GM19397 (cell line): Measurements from ENCODE around the gene DHX34.

ENCODE experiments used
- ATAC-seq: cut with Tn5 transposase; IDR thresholded peaks from one replicate; pipeline ENCODE4 v1.9.1; 2021; ENCODE audit warnings: mild to moderate bottlenecking, moderate library complexity; ENCODE audit not compliant: unreplicated experiment

DHX34 gene

DNA sequence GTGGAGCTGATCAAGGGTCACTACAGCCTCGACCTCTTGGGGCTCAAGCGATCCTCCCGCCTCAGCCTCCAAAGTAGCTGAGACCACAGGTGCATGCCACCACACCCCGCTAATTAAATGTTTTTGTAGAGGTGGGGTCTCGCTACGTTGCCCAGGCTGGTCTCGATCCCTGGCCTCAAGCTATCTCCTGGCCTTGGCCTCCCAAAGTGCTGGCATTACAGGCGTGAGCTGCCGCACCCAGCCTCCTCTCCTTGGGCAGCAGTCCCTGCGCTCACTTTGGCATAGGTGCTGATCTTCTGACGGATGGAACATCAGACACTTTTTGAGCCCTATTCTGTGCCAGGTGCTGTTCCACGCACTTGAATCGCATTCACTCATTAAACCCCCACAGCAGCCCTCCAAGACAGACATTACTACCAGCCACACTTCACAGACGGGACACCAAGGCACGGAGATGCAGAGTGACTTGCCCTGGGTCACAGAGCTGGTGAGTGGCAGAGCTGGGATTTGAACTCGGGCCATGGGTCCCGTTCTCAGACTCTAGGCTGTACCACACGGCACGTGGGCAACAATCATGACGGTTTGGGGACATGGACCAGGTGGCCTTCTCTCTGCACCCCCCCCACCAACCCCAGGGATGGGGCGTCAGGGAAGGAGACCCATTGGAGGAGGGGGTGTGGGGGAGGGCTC lies 67.0 kb downstream of the DHX34 start:
- ATAC-seq = no peak

DNA sequence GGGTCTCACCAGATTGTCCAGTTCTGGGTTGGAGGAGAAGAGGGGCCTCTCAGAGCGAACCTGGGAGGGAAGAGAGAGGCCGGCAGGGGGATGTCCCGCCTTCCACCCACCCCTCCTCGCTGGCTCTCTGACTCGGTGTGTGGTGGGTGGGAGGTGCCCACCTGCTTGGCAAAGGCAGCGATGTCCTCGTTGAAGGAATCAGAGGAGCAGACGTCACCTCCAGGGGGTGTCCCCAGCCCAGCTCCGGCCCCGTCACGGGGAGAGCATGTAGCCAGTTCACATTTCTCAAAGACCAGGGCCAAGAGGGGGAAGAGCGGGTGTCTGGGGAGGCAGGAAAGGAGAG lies 67.5 kb downstream of the DHX34 start:
- ATAC-seq = no peak

DNA sequence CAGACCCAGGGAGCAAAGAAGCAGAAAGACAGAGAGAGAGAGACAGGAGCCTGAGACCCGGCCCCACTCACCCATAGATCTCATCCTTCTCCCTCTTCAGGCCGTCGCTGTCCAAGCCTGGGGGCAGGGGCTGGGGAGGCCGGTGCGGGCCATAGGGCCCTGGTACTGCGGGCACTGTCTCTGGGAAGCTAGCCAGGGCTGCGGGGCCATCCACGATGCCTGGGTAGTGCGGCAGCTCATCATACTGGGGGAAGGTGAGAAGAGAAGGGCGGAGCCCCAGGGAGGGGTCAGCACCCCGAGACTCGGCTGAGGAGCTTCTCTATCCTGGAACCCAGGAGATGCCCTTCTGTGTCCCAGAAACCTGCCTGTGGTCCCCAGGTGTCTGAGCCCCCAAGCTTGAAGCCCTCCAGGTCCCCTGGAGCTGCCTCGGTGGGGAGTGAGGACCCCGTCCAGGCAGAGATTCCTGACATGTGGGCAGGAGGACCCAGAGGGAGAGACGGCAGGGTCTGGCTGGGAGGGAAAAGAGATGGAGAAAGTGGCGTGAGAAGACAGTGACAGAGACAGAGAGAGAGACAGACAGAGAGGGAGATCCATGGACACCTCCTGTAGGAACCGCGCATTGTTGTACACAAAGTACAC lies 68.1 kb downstream of the DHX34 start:
- ATAC-seq = no peak

DNA sequence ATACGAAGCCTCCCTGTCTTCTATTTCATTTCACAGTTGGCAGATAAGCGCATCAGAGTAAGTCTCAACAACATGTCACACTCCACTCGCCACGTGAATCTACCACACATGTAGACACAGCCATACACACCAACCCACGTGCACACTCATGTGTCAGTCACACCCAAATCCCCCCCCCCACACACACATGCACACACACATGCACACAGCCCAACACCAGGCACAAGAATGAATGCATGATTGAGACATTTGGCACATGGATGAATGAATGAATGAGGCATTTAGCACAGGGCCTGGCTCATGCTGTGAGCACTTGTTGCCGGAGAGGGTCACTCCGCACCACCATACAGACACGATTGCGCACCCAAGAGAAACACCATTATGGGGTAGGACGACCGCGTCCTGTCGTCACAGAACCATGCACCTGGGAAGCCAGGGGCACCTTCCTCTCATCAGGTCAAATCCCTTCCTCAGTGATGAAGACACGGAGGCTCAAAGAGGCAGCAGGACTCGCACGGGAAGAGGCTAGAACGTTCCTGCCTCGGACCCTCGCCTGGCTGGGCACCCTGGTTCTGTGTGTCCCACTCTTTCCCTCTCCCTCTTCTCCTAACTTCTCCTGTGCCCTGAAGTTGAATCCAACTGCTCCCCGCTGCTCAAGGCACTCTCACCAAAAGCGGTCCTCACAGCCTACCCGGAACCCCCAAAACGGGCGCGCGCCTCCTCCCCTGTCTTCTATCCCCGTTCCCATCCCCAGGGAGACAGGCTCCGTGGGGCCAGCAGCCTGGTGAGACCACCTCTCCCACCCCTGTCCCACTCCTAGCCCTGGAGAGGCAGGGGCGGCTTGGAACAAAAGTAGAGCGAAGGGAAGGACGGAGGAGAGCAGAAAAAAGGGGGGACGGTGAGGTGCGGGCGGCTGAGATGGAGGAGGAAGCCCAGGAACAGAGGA lies 68.9 kb downstream of the DHX34 start:
- no peak for ATAC-seq

DNA sequence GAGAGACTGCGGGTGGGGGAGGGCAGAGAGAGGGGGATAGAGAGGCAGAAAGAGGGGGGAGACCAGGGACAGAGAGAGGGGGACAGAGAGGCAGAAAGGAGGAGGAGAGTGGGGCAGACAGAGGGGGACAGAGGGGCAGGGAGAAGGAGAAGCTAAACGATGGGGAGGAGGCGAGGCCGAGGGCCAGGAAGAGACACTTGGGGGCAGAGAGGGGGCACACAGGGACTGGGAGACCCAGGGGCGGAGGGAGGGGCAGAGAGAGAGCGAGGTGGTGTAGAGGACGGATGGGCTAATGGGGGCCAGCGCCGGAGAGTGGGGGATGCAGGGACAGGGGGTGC lies 69.5 kb downstream of the DHX34 start:
- ATAC-seq = no peak

DNA sequence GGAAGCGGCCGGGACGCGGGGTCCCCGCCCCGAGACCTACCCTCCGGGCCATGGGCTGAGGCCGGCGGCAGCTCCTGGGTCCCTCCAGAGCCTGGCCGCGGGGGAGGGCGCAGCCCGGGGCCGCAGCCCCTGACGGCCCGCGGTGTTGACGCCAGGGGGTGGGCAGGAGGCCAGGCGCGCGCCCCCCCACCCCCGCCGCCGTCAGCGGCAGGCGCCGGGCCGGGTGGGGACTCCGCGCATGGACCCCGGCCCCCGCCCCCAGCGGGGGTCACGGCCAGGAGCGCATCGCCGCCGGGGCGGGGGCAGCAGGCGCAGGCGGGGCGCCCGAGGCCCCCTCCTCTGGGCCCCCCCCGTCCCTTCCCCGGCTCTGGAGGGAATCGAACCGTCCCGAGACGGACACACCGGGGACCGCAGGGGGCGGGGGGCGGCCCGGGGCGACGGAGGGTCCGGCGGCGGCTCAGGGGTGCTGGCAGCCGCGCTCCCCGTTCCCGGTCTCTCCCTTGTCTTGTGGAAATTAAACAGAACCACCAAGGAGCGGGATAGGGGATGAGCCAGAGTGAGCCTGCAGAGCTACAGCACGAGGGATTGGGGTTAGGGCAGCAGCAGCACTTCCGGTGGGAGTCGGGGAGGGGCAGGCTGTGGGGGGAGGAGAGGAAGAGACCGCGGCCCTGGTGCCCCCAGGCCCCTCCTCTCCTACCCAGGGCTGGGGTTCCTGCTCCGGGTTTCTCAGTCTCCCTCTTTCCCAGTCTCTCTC lies 70.1 kb downstream of the DHX34 start, which contains the start of gene MEIS3:
Gene MEIS3, minus strand, starts transcription at position 498 of the 754 bp plus-strand sequence. Its CDS starts 446 bp downstream, at position 52.
- no peak for ATAC-seq

DNA sequence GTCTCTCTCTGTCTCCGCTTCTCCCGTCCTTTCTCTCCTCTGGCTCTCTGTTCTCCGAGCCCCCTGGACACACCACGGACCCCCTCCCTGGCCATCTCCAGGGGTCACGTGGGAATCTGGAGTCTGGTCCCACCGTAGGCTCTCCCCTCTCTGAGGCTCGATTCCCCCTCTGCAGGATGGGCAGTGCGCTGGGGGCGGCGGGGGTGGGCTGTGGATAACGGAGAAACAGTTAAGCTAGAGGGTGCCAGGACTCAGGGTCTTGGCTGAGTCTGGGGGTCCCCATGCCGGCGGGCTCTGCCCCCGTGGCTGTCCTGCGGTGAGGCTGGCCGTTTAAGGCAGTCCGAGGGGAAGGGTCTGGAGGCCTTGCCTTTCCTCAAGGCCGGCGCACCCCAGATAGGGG lies 70.7 kb downstream of the DHX34 start:
- no peak for ATAC-seq

DNA sequence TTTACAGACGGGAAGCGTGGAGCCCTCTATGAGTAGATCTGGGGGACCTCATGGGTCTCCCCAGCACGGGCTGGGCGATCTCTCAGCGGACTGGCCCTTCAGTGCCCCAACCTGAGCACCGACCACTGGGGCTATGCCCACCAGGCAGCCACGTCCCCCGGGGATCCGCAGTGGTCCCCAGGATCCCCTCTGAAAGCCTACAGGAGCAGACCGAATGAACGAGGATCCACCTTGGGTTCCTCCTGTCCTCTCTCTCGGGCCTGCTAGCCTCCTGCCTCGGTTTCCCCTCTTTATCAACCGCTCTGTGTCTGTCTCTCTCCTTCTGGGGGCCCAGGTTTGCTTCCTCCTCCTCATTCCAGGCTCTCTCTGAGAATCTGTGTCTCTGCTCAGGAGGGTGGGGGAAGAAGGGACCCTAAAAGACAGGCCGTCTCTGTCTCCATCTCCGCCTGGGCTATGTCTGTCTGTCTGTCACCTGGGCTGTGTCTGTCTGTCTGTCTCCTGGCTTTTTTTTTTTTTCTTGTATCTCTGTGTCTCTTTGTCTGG lies 72.2 kb downstream of the DHX34 start:
- ATAC-seq = no peak

DNA sequence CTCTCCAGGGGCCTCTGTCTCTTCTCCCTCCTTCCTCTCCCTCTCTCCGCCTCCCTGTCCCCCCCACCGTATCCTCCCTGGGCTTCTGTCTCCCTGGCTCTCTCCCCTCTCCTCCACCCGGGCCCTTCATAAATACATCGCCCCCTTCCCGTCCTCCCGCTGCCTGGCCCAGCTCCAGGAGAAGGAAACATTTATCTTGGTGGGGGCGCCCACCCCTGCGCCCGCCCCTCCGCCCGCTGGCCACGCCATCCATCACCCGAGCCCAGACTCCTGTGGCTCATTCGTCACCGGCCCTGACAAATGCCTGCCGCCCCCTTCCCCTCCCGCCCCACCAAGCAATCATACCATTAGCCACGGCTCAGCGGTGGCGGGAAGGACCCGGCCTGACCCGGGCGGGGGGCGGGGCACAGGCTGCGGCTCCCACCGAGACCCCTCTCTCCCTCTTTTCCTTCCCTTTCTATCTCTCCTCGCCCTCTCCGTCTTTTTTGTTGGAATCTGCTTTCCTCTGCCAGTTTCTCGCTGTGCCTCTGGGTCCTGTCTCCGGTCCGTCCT lies 72.8 kb downstream of the DHX34 start:
- ATAC-seq = no peak

DNA sequence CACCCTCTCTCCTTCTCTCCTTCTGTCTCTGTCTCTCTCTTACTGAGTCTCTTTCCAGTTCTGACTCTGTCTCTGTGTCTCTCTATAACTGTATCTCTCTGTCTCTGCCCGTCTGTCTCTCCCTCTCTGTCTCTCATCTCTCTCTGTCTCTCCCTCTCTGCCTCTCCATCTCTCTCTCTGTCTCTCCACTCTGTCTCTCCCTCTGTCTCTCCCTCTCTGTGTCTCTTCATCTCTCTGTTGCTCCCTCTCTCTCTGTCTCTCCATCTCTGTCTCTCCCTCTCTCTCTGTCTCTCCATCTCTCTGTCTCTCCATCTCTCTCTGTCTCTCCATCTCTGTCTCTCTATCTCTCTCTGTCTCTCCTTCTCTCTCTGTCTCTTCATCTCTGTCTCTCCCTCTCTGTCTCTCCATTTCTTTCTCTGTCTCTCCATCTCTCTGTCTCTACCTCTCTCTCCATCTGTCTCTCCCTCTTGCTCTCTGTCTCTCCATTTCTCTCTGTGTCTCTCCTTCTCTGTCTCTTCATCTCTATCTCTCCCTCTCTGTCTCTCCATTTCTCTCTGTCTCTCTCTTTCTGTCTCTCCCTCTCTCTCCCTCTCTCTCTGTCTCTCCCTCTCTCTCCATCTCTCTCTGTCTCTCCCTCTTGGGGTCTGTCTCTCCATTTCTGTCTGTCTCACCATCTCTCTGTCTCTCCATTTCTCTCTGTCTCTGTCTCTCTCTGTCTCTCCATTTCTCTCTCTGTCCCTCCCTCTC lies 73.5 kb downstream of the DHX34 start:
- no peak for ATAC-seq

DNA sequence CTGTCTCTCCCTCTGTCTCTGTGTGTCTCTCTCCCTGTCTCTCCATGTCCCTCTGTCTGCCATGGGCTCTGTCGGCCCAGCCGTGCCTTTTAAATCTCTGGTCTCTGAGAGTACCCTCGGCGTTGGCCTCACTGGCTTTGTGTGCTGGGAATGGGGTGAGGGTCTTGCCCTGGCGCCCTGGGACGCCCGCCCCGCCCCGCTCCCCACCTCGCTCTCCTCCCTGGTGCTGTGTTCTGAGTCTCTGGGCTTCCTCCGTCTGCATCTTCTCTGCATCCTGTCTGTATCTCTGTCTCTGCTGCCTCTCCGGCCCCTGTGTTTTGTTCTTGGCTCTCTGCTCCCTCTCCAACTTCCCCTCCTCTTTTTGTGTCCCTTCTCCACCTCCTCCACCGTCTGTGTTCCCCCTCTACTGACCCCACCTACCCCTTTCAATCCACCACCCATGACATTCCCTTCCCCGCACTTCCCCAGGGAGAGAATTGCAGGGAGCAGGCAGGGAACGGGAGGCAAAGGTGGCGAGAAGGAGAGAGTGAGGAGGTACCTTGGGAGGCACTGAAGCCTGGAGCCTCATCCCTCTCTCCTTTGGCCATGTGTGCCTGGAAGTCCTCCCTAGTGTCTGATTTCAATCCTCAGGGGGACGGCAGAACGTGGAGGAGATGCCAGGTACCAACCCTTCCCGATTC lies 74.2 kb downstream of the DHX34 start:
- ATAC-seq = no peak

DNA sequence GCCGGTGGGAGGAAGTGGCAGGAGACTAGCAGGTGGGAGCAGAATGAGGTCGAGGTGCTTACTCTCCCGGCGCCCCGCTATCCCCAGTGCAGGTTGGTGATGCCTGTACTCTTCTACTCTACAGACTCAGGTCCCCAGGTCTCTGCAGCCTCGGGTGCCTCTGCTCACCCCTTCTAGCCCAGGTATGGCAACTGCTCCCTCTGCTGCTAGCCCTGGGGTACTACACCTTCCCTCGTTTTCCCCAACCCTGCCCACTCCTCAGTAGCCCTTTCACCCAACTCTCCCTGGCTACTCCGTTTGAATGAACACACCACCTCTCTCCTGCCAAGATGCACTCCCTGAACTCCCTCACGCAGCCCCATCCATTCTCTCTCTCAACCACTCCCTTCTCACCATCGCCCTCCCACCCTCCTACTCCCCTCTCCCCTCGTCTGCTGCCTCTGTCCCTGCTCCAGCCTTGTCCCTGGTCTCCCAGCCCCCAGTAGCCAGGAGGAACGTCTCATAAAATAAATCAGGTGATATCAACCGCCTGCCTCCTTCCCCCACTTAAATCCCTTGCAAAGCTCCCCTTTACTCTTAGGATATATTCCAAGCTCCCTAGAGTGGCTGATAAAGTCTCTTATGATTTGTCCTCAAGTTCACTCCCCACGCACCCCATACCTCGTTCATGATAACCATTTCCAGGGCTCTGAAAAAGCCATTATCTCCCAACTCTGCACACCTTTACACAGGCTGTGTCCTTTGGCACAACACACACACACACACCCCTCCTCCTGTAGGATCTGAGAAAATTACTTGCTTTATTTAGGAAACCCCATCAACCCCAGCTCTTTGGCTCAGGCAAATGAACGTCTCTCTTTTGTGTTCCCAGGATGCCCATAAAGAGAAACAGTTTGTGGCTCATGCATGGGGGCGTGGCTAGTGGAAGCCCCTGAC lies 78.4 kb downstream of the DHX34 start:
- no peak for ATAC-seq

DNA sequence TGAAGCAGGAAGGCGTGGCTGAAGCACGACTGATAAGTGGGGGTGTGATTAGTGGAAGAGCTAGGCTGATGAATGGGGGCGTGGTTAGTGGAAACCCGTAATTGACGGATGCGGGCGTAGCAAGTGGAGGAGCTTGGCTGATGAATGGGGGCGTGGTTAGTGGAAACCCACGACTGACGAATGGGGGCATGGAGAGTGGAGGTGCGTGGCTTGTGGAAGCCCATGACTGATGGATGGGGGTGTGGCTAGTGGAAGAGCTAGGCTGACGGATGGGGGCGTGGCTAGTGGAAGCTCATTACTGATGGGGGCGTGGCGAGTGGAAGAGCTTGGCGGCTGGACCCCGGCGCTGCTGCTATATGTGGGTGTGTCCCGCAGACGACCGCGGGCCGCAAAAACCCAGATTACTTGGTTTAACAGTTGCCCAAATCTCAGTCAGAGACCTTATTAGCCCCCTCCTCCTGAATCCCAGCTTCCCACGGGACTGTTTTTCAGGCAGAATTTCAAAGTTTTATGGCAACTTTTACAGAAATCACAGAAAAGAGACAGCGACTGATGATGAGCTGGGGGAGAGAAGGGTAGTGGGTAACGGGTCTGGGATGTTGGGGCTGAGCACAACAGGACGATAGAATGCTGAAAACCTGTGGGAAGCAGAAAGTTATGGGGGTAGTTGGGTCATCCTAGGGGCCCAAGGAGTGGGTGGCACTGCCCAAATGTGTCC lies 79.2 kb downstream of the DHX34 start:
- no peak for ATAC-seq

DNA sequence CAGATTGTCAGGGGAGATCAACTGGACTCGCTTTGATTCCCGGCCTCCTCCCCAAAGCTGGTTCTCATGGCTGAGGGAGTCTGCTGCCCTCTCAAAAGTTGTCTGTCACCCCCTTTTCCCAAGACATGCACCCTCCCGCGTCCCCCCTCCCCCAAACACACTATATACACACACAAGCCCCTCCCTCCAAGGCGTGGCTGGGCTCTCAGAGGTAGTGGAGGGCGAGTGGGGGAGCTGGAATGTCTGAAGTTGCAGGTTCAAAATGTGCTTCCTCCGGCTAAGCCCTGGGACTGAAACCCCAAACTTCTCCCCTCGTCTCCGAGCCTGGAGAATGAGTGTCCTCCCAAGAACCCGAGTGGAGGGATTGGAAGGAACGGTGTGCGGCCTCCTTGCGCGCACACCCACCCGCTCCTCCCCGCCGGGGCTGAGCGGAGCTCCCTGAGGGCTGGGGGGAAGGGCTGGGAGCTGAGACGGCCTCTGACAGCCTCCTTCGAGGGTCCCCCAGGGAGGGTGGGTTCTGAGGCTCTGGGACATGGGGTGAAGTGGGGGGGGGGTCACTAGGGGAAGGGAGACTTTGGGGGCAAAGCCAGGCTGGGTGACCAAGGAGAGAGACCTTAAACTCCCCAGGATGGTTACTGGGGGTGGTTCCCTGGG lies 80.2 kb downstream of the DHX34 start:
- ATAC-seq = no peak

DNA sequence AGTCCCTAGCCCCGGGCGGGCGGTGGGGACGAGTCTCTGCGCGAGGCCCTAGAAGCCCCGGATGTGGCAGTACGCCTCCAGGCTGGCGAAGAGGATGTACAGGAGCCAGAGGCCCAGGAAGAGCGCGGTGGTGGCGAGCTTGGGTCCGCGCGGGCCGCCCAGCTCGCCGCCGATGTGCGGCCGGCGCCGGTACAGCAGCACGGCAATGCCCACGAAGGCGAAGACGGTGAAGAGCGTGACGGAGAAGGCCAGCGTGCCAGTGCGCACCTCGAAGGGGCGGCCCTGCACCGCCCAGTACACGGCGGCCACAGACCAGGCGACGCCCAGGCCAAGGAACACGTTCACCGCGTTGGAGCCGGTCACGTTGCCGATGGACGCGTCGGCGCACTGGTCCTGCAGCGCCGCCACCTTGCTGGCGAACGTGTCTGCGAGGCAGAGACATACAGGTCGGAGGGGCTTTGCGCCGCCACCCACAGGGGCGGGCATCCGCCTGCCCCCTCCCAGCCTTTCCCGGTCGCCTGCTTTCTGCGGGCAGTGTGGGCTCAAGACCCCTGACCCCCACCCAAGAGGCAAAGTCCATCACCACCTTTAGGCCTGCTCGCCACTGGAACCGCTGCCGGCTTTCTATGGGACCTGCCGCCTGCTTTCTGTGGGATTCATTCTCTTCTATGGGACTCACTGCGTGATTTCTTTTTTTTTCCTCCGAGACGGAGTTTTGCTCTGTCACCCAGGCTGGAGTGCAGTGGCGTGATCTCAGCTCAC lies 81.1 kb downstream of the DHX34 start:
- no peak for ATAC-seq

DNA sequence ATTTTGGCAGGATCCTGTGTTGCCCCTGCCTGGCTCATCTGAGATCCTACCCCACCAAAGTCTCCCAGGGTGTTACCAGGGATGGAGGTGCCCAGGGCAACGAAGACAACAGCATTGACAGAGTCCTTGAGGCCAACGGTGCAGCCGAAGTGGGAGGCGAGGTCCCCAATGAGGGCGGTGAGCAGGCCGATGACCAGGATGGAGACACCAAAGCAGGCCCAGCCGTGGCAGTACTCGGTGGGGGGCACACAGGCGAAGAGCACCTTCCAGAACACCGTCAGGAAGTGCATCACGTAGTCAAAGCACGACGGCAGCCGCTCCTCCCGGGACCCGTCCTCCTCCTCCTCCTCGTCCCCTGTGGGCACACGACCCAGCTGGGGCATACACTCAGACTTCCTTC lies 83.0 kb downstream of the DHX34 start:
- ATAC-seq = no peak
